Fibroblast of lung (primary cell): ENCODE results near the gene SORCS3.

Experiments
- EZH2 ChIP-seq: IDR thresholded peaks from 2 replicates; pipeline ENCODE4 v1.5.1; 2012; ENCODE audit warnings: low read length, control low read depth, mild to moderate bottlenecking; ENCODE audit errors: missing control alignments
- TF ChIP-seq, protein P1 (sequence below), 2 donors: IDR thresholded peaks in 1 of 2; conservative IDR thresholded peaks in 1 of 2; 1 replicate in 1 of 2; 2 replicates in 1 of 2; pipeline ENCODE4 v1.5.1; 2011 to 2012; ENCODE audit warnings: low read length in 2 of 2, control low read depth in 1 of 2, inconsistent platforms in 1 of 2, low read depth in 1 of 2, mild to moderate bottlenecking in 1 of 2

DNA sequence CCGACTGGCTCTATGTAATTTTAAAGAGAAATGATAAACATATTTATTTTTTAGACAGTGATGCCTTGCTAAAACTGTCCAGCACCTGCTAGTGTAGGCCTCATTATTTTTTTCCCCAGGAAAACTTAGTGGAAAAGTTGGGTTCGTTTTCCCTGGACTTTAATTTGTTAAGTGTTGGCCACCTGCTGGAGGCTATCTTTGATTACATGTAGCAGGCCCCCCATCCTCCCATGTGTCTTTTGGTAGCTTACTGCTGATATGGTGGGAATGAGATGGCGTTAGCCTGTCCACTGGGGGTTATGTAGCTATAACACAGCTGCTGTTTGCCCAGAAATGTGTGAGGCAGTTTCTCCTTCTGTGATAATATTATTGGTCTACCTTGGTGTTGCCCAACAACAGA is 265.0 kb downstream of the SORCS3 start:
- TF ChIP-seq, protein P1, sequence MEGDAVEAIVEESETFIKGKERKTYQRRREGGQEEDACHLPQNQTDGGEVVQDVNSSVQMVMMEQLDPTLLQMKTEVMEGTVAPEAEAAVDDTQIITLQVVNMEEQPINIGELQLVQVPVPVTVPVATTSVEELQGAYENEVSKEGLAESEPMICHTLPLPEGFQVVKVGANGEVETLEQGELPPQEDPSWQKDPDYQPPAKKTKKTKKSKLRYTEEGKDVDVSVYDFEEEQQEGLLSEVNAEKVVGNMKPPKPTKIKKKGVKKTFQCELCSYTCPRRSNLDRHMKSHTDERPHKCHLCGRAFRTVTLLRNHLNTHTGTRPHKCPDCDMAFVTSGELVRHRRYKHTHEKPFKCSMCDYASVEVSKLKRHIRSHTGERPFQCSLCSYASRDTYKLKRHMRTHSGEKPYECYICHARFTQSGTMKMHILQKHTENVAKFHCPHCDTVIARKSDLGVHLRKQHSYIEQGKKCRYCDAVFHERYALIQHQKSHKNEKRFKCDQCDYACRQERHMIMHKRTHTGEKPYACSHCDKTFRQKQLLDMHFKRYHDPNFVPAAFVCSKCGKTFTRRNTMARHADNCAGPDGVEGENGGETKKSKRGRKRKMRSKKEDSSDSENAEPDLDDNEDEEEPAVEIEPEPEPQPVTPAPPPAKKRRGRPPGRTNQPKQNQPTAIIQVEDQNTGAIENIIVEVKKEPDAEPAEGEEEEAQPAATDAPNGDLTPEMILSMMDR (conservative IDR thresholded peaks at IDR 0.05 in 1 of 2, IDR thresholded peaks at IDR 0.05 in 1 of 2; ENCODE audit: low read depth in 1 of 2, low read length in 2 of 2): no peak
- no peak for TF ChIP-seq EZH2
